ENCODE measurements around the gene SERGEF.

GRCh38 chr11:17922416-17922788, 90.4 kb downstream of the SERGEF start:
- no peak for TF ChIP-seq POLR2A (IDR thresholded peaks at IDR 0.05)
- TF ChIP-seq, protein P1, sequence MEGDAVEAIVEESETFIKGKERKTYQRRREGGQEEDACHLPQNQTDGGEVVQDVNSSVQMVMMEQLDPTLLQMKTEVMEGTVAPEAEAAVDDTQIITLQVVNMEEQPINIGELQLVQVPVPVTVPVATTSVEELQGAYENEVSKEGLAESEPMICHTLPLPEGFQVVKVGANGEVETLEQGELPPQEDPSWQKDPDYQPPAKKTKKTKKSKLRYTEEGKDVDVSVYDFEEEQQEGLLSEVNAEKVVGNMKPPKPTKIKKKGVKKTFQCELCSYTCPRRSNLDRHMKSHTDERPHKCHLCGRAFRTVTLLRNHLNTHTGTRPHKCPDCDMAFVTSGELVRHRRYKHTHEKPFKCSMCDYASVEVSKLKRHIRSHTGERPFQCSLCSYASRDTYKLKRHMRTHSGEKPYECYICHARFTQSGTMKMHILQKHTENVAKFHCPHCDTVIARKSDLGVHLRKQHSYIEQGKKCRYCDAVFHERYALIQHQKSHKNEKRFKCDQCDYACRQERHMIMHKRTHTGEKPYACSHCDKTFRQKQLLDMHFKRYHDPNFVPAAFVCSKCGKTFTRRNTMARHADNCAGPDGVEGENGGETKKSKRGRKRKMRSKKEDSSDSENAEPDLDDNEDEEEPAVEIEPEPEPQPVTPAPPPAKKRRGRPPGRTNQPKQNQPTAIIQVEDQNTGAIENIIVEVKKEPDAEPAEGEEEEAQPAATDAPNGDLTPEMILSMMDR (IDR thresholded peaks at IDR 0.05 in 4 of 5, conservative IDR thresholded peaks at IDR 0.05 in 1 of 5), result no peak
